ENCODE measurements around the gene GPRC5C.

DNA sequence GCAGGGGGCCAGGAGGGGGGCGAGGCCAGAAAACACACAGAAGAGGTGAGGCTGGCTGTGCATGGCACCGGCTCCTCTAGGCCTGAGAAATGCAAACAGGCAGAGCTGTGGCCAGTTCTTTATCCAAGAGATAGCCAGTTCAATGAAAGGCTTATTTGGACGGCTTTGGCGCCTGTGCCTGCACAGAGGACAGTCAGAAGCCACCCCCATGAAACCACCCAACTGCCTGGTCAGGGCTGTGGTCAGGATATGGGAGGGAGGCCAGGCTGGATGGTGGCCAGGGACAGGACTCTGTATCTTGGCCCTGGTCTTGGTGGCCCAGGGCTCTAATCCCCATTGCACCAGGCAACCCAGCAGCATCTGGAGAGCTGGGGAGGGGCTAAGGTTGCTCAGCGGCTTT is 24.5 kb upstream of the GPRC5C start:
- TF ChIP-seq, protein P1, sequence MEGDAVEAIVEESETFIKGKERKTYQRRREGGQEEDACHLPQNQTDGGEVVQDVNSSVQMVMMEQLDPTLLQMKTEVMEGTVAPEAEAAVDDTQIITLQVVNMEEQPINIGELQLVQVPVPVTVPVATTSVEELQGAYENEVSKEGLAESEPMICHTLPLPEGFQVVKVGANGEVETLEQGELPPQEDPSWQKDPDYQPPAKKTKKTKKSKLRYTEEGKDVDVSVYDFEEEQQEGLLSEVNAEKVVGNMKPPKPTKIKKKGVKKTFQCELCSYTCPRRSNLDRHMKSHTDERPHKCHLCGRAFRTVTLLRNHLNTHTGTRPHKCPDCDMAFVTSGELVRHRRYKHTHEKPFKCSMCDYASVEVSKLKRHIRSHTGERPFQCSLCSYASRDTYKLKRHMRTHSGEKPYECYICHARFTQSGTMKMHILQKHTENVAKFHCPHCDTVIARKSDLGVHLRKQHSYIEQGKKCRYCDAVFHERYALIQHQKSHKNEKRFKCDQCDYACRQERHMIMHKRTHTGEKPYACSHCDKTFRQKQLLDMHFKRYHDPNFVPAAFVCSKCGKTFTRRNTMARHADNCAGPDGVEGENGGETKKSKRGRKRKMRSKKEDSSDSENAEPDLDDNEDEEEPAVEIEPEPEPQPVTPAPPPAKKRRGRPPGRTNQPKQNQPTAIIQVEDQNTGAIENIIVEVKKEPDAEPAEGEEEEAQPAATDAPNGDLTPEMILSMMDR (IDR thresholded peaks at IDR 0.05; ENCODE audit: insufficient read depth, low read length), result no peak
- TF ChIP-seq GABPA (IDR thresholded peaks at IDR 0.05; ENCODE audit: low read depth), result no peak
- no peak for TF ChIP-seq POLR2AphosphoS5 (IDR thresholded peaks at IDR 0.05; ENCODE audit: low read depth)
- TF ChIP-seq SPI1 (IDR thresholded peaks at IDR 0.05; ENCODE audit: borderline replicate concordance, low read depth), result no peak
- TF ChIP-seq, protein P2, sequence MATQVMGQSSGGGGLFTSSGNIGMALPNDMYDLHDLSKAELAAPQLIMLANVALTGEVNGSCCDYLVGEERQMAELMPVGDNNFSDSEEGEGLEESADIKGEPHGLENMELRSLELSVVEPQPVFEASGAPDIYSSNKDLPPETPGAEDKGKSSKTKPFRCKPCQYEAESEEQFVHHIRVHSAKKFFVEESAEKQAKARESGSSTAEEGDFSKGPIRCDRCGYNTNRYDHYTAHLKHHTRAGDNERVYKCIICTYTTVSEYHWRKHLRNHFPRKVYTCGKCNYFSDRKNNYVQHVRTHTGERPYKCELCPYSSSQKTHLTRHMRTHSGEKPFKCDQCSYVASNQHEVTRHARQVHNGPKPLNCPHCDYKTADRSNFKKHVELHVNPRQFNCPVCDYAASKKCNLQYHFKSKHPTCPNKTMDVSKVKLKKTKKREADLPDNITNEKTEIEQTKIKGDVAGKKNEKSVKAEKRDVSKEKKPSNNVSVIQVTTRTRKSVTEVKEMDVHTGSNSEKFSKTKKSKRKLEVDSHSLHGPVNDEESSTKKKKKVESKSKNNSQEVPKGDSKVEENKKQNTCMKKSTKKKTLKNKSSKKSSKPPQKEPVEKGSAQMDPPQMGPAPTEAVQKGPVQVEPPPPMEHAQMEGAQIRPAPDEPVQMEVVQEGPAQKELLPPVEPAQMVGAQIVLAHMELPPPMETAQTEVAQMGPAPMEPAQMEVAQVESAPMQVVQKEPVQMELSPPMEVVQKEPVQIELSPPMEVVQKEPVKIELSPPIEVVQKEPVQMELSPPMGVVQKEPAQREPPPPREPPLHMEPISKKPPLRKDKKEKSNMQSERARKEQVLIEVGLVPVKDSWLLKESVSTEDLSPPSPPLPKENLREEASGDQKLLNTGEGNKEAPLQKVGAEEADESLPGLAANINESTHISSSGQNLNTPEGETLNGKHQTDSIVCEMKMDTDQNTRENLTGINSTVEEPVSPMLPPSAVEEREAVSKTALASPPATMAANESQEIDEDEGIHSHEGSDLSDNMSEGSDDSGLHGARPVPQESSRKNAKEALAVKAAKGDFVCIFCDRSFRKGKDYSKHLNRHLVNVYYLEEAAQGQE (IDR thresholded peaks at IDR 0.05; ENCODE audit: insufficient replicate concordance, low read depth), result no peak
